H9 (cell line): ENCODE data around the gene UNK. TPM values are rescaled to one million over a fixed set of nuclear protein-coding genes. Genes with fewer than 3 reads are reported as not detected.

Source experiments
- DNase-seq: peaks from one replicate; pipeline ENCODE4 v3.0.0-alpha.2; 2017
- H2AFZ ChIP-seq: one replicate; pipeline ENCODE4 v1.6.1; 2013; ENCODE audit warnings: mild to moderate bottlenecking, low read length, control low read depth, moderate library complexity
- H2AK5ac ChIP-seq: 2 replicates; pipeline ENCODE4 v1.6.1; 2013; ENCODE audit warnings: low read length, control low read depth, mixed read lengths; ENCODE audit not compliant: insufficient read length
- H2BK120ac ChIP-seq: one replicate; pipeline ENCODE4 v1.6.1; 2013; ENCODE audit warnings: low read depth, mild to moderate bottlenecking, low read length, control low read depth, inconsistent platforms; ENCODE audit not compliant: poor library complexity, severe bottlenecking
- H2BK12ac ChIP-seq: 2 replicates; pipeline ENCODE4 v1.6.1; 2013; ENCODE audit warnings: low read length, control low read depth, mixed read lengths, low read depth; ENCODE audit not compliant: insufficient read length
- H2BK15ac ChIP-seq: 2 replicates; pipeline ENCODE4 v1.6.1; 2013; ENCODE audit warnings: low read depth, low read length, control low read depth
- H2BK20ac ChIP-seq: one replicate; pipeline ENCODE4 v1.6.1; 2013; ENCODE audit warnings: low read depth, mild to moderate bottlenecking, low read length, control low read depth, inconsistent platforms; ENCODE audit not compliant: poor library complexity, severe bottlenecking
- H2BK5ac ChIP-seq: 2 replicates; pipeline ENCODE4 v1.6.1; 2013; ENCODE audit warnings: low read length, control low read depth, mixed read lengths; ENCODE audit not compliant: insufficient read length
- H3K14ac ChIP-seq: 2 replicates; pipeline ENCODE4 v1.6.1; 2013; ENCODE audit warnings: low read length, control low read depth; ENCODE audit not compliant: insufficient read depth
- H3K18ac ChIP-seq: 2 replicates; pipeline ENCODE4 v1.6.1; 2013; ENCODE audit warnings: low read depth, mild to moderate bottlenecking, mixed read lengths, low read length, control low read depth; ENCODE audit not compliant: insufficient read length
- H3K23ac ChIP-seq: 2 replicates; pipeline ENCODE4 v1.6.1; 2013; ENCODE audit warnings: low read length, control low read depth, mixed read lengths, low read depth; ENCODE audit not compliant: insufficient read length
- H3K23me2 ChIP-seq: 2 replicates; pipeline ENCODE4 v1.6.1; 2013; ENCODE audit warnings: low read depth, mild to moderate bottlenecking, mixed read lengths, low read length, control low read depth; ENCODE audit not compliant: insufficient read length, poor library complexity, severe bottlenecking
- H3K27ac ChIP-seq: 2 replicates; pipeline ENCODE4 v1.5.1; 2013; ENCODE audit warnings: low read length, control low read depth, mixed read lengths, low read depth; ENCODE audit not compliant: insufficient read length
- H3K27me3 ChIP-seq: 2 replicates; pipeline ENCODE4 v1.6.1; 2013; ENCODE audit warnings: low read length, control low read depth, inconsistent platforms; ENCODE audit not compliant: insufficient read depth
- H3K4ac ChIP-seq: 2 replicates; pipeline ENCODE4 v1.6.1; 2013; ENCODE audit warnings: low read depth, mild to moderate bottlenecking, control low read depth, inconsistent platforms, low read length, moderate library complexity
- H3K4me1 ChIP-seq: 2 replicates; pipeline ENCODE4 v1.6.1; 2013; ENCODE audit warnings: low read length, control low read depth, inconsistent platforms; ENCODE audit not compliant: insufficient read depth
- H3K4me2 ChIP-seq: 2 replicates; pipeline ENCODE4 v1.6.1; 2013; ENCODE audit warnings: low read length, control low read depth, mixed read lengths; ENCODE audit not compliant: insufficient read length, insufficient read depth
- H3K56ac ChIP-seq: 2 replicates; pipeline ENCODE4 v1.6.1; 2013; ENCODE audit warnings: low read depth, mild to moderate bottlenecking, mixed read lengths, low read length, control low read depth; ENCODE audit not compliant: insufficient read length
- H3K79me1 ChIP-seq: 2 replicates; pipeline ENCODE4 v1.6.1; 2013; ENCODE audit warnings: low read depth, mild to moderate bottlenecking, moderate library complexity, low read length, control low read depth, inconsistent platforms; ENCODE audit not compliant: insufficient read depth, poor library complexity, severe bottlenecking
- H3K79me2 ChIP-seq: 2 replicates; pipeline ENCODE4 v1.6.1; 2013; ENCODE audit warnings: low read length, control low read depth, inconsistent platforms; ENCODE audit not compliant: insufficient read depth
- H3K9ac ChIP-seq: 2 replicates; pipeline ENCODE4 v1.6.1; 2013; ENCODE audit warnings: low read length, control low read depth, mixed read lengths; ENCODE audit not compliant: insufficient read length; ENCODE audit errors: extremely low read depth
- H3K9me3 ChIP-seq: one replicate; pipeline ENCODE4 v1.6.1; 2013; ENCODE audit warnings: low read depth, low read length, inconsistent platforms; ENCODE audit not compliant: control insufficient read depth
- H3T11ph ChIP-seq: one replicate; pipeline ENCODE4 v1.6.1; 2013; ENCODE audit warnings: mild to moderate bottlenecking, low read length, control low read depth, inconsistent platforms
- H4K20me1 ChIP-seq: one replicate; pipeline ENCODE4 v1.6.1; 2013; ENCODE audit not compliant: control insufficient read depth, insufficient read length, insufficient read depth
- H4K5ac ChIP-seq: 2 replicates; pipeline ENCODE4 v1.6.1; 2013; ENCODE audit warnings: low read depth, mild to moderate bottlenecking, mixed read lengths, low read length, control low read depth; ENCODE audit not compliant: insufficient read length
- H4K8ac ChIP-seq: replicated peaks from 2 replicates; pipeline ENCODE4 v1.6.1; 2013; ENCODE audit warnings: low read length, control low read depth, mixed read lengths, low read depth; ENCODE audit not compliant: insufficient read length
- H4K91ac ChIP-seq: 2 replicates; pipeline ENCODE4 v1.6.1; 2013; ENCODE audit warnings: low read depth, mild to moderate bottlenecking, moderate library complexity, mixed read lengths, low read length, control low read depth; ENCODE audit not compliant: insufficient read length
- H3K27ac Mint-ChIP-seq, 3 experiments: 2 replicates in 2 of 3; 3 replicates in 1 of 3; pipeline ENCODE4 v1.8.0; 2020 to 2021; ENCODE audit warnings: mixed read lengths in 3 of 3, mild to moderate bottlenecking in 1 of 3, moderate library complexity in 1 of 3
- H3K27me3 Mint-ChIP-seq: 2 replicates; pipeline ENCODE4 v1.8.0; 2021; ENCODE audit warnings: low read depth, mild to moderate bottlenecking, moderate library complexity, mixed read lengths
- H3K36me3 Mint-ChIP-seq, 3 experiments: 2 replicates in 2 of 3; 3 replicates in 1 of 3; pipeline ENCODE4 v1.8.0; 2020 to 2021; ENCODE audit warnings: low read depth in 3 of 3, mixed read lengths in 3 of 3; ENCODE audit not compliant: insufficient read depth in 1 of 3
- H3K4me1 Mint-ChIP-seq, 2 experiments: 2 replicates each; pipeline ENCODE4 v1.8.0; 2020; ENCODE audit warnings: mixed read lengths in 2 of 2
- H3K4me3 Mint-ChIP-seq, 2 experiments: 2 replicates in 1 of 2; 3 replicates in 1 of 2; pipeline ENCODE4 v1.8.0; 2020 to 2021; ENCODE audit warnings: mild to moderate bottlenecking in 2 of 2, mixed read lengths in 2 of 2, moderate library complexity in 1 of 2
- H3K9me3 Mint-ChIP-seq, 2 experiments: 2 replicates in 1 of 2; 3 replicates in 1 of 2; pipeline ENCODE4 v1.8.0; 2020; ENCODE audit warnings: mild to moderate bottlenecking in 2 of 2, mixed read lengths in 2 of 2, moderate library complexity in 1 of 2
- WGBS: extraction: QIAGEN DNeasy Blood & Tissue Kit; methylation state at CpG from one replicate; pipeline ENCODE4 v1.1.7; 2013; ENCODE audit warnings: missing lambda C conversion rate, low lambda C conversion rate, mixed read lengths; ENCODE audit not compliant: insufficient read length; ENCODE audit errors: extremely low coverage; 5-methylcytosine and 5-hydroxymethylcytosine counted together
- total RNA-seq: library from RNA; stranded (reverse); gene quantifications from 2 replicates; pipeline ENCODE4 v1.2.1, GENCODE V29; 2021
- TF ChIP-seq, protein P1 (sequence below): fragments of 200-600 bp; sonication (generic); conservative IDR thresholded peaks from 3 replicates; pipeline ENCODE4 v1.8.0; 2021; ENCODE audit warnings: antibody characterized with exemption, mild to moderate bottlenecking

Gene UNK
- total RNA-seq, 1 experiment from 2014 or later = 36.4 TPM

DNA sequence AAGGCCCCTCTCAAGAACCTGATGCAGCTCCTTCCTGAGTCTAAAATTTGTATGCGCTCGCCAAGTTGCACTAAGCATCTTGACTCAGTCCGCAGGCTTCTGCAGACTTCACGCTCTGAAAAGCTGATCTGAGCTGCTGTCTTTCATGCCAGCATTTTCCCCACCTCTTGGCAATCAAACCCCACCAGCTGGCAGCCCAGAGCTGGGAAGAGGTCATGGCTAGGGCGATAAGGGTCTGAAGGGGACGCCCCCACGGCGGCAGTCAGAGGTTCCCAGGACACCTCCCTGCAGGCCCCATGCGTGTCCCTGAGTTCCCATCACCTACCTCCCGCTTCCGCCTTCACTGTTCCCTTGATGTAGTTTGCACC, 64.7 kb downstream of the UNK start:
- no peak overlapping the region for H3K14ac ChIP-seq
- no peak overlapping the region for H2BK5ac ChIP-seq
- H4K91ac ChIP-seq = no peak overlapping the region
- no peak overlapping the region for H3K4ac ChIP-seq
- Mint-ChIP-seq H3K4me1 (peaks cover 6 to 18% of the 10 kb centered on the region in 2 experiments), H3K4me3 (no peak overlapping the region), H3K36me3 (peaks cover 24 to 58% (median 56%) of the 10 kb centered on the region in 3 experiments), H3K27me3 (no peaks in the 10 kb centered on the region), H3K27ac (no peak overlapping the region), H3K9me3 (no peaks in the 10 kb centered on the region)
- H4K8ac ChIP-seq = no peak overlapping the region
- no peak overlapping the region for H3K18ac ChIP-seq
- no CpG with 5 or more reads among the region's 11 CpGs for WGBS
- H3K79me2 ChIP-seq = peaks cover under 1% of the 10 kb centered on the region; the same call in 1 of the 2 replicates
- H3K4me2 ChIP-seq = no peak overlapping the region
- no peak overlapping the region for H3K56ac ChIP-seq
- H2BK12ac ChIP-seq = no peak overlapping the region
- H3T11ph ChIP-seq = no peak overlapping the region
- no peak overlapping the region for H3K27ac ChIP-seq
- H3K27me3 ChIP-seq = no peaks in the 10 kb centered on the region
- DNase-seq = no peak
- H2AFZ ChIP-seq = no peak overlapping the region
- no peaks in the 10 kb centered on the region for H3K23me2 ChIP-seq
- no peak overlapping the region for H4K5ac ChIP-seq
- H3K23ac ChIP-seq = no peak overlapping the region
- no peaks in the 10 kb centered on the region for H3K9me3 ChIP-seq
- peaks cover under 1% of the 10 kb centered on the region for H3K79me1 ChIP-seq
- peaks cover 2% of the 10 kb centered on the region for H4K20me1 ChIP-seq
- no peak overlapping the region for H2BK120ac ChIP-seq
- H2BK15ac ChIP-seq = no peak overlapping the region
- peaks cover 1% of the 10 kb centered on the region; the same call in 1 of the 2 replicates for H3K4me1 ChIP-seq
- H2AK5ac ChIP-seq = no peak overlapping the region
- H2BK20ac ChIP-seq = no peak overlapping the region
- H3K9ac ChIP-seq = no peak overlapping the region
- TF ChIP-seq, protein P1, sequence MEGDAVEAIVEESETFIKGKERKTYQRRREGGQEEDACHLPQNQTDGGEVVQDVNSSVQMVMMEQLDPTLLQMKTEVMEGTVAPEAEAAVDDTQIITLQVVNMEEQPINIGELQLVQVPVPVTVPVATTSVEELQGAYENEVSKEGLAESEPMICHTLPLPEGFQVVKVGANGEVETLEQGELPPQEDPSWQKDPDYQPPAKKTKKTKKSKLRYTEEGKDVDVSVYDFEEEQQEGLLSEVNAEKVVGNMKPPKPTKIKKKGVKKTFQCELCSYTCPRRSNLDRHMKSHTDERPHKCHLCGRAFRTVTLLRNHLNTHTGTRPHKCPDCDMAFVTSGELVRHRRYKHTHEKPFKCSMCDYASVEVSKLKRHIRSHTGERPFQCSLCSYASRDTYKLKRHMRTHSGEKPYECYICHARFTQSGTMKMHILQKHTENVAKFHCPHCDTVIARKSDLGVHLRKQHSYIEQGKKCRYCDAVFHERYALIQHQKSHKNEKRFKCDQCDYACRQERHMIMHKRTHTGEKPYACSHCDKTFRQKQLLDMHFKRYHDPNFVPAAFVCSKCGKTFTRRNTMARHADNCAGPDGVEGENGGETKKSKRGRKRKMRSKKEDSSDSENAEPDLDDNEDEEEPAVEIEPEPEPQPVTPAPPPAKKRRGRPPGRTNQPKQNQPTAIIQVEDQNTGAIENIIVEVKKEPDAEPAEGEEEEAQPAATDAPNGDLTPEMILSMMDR = no peak
